Neutrophil (primary cell): ENCODE data around the gene AKT3.

Experiments used
- H3K27ac ChIP-seq: fragments of 200-600 bp; sonication (generic); 2 replicates; pipeline ENCODE4 v1.5.1; 2016; ENCODE audit warnings: mild to moderate bottlenecking, moderate library complexity
- H3K27me3 ChIP-seq: fragments of 200-600 bp; sonication (generic); 2 replicates; pipeline ENCODE4 v1.6.0; 2016; ENCODE audit warnings: mild to moderate bottlenecking
- H3K36me3 ChIP-seq: fragments of 200-600 bp; sonication (generic); 2 replicates; pipeline ENCODE4 v1.5.1; 2017
- H3K4me1 ChIP-seq, 2 experiments: fragments of 200-600 bp in 1 of 2; sonication (generic) in 1 of 2; 1 replicate in 1 of 2; 2 replicates in 1 of 2; pipeline versions ENCODE4 v1.5.1 to v1.6.1; 2013 to 2016; ENCODE audit warnings: low read depth in 1 of 2, low read length in 1 of 2, mild to moderate bottlenecking in 1 of 2, moderate library complexity in 1 of 2; ENCODE audit not compliant: control insufficient read depth in 1 of 2, insufficient read depth in 1 of 2
- H3K4me3 ChIP-seq, 2 experiments: fragments of 200-600 bp in 1 of 2; sonication (generic) in 1 of 2; 1 replicate in 1 of 2; 2 replicates in 1 of 2; pipeline ENCODE4 v1.5.1; 2013 to 2016; ENCODE audit warnings: low read depth in 1 of 2, low read length in 1 of 2, mild to moderate bottlenecking in 1 of 2, moderate library complexity in 1 of 2
- H3K9me3 ChIP-seq: fragments of 200-600 bp; sonication (generic); 2 replicates; pipeline ENCODE4 v1.5.1; 2016
- TF ChIP-seq, protein P1 (sequence below): fragments of 200-600 bp; sonication (generic); IDR thresholded peaks from 2 replicates; pipeline ENCODE4 v1.5.1; 2016; ENCODE audit warnings: antibody characterized with exemption

Gene AKT3

GRCh38 chr1:243582326-243582725 is 267.7 kb downstream of the AKT3 start:
- Histone ChIP-seq H3K27ac (no peak overlapping the region), H3K9me3 (no peaks in the 10 kb centered on the region)
- TF ChIP-seq, protein P1, sequence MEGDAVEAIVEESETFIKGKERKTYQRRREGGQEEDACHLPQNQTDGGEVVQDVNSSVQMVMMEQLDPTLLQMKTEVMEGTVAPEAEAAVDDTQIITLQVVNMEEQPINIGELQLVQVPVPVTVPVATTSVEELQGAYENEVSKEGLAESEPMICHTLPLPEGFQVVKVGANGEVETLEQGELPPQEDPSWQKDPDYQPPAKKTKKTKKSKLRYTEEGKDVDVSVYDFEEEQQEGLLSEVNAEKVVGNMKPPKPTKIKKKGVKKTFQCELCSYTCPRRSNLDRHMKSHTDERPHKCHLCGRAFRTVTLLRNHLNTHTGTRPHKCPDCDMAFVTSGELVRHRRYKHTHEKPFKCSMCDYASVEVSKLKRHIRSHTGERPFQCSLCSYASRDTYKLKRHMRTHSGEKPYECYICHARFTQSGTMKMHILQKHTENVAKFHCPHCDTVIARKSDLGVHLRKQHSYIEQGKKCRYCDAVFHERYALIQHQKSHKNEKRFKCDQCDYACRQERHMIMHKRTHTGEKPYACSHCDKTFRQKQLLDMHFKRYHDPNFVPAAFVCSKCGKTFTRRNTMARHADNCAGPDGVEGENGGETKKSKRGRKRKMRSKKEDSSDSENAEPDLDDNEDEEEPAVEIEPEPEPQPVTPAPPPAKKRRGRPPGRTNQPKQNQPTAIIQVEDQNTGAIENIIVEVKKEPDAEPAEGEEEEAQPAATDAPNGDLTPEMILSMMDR = no peak

GRCh38 chr1:243580984-243581383 is 269.1 kb downstream of the AKT3 start:
- TF ChIP-seq, protein P1 = no peak
- Histone ChIP-seq H3K4me3 (no peak overlapping the region), H3K9me3 (no peaks in the 10 kb centered on the region), H3K36me3 (no peaks in the 10 kb centered on the region), H3K4me1 (no peaks in the 10 kb centered on the region), H3K27me3 (no peaks in the 10 kb centered on the region), H3K27ac (no peak overlapping the region)

More at GRCh38 chr1:243582326-243582725, 267.7 kb downstream of the AKT3 start:
- Histone ChIP-seq H3K36me3 (no peaks in the 10 kb centered on the region), H3K27me3 (no peaks in the 10 kb centered on the region), H3K4me3 (no peak overlapping the region), H3K4me1 (no peaks in the 10 kb centered on the region)

- TF ChIP-seq, protein P1 = no peak
Measured at GRCh38 chr1:243580072-243580471, 270.0 kb downstream of the AKT3 start.

DNA sequence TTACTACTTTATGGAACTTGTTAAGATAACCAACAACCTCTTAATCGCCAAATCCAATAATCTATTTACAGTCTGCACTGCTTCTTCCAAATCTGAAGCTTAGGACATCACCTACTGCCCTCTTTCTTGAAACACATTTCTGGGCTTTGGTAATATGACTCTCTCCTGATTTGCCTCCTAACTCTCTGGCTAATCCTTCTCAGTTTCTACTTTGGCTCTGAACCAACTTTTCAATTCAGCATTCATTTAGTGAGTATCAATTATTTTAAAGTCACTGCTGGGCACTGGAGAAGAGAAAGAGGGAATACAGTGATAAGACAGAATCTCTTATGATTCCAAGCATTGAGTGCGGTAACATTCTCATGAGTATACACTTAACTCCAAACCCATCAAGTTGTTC is 275.0 kb downstream of the AKT3 start:
- TF ChIP-seq, protein P1 = no peak
- no peak overlapping the region for H3K27ac ChIP-seq
- H3K4me3 ChIP-seq = no peak overlapping the region
- H3K9me3 ChIP-seq = no peaks in the 10 kb centered on the region
- H3K4me1 ChIP-seq = no peaks in the 10 kb centered on the region
- no peaks in the 10 kb centered on the region for H3K36me3 ChIP-seq
- H3K27me3 ChIP-seq = no peaks in the 10 kb centered on the region

More at GRCh38 chr1:243580072-243580471, 270.0 kb downstream of the AKT3 start:
- Histone ChIP-seq H3K27ac (no peak overlapping the region), H3K4me1 (no peaks in the 10 kb centered on the region), H3K27me3 (no peaks in the 10 kb centered on the region), H3K4me3 (no peak overlapping the region), H3K36me3 (no peaks in the 10 kb centered on the region), H3K9me3 (no peaks in the 10 kb centered on the region)

DNA sequence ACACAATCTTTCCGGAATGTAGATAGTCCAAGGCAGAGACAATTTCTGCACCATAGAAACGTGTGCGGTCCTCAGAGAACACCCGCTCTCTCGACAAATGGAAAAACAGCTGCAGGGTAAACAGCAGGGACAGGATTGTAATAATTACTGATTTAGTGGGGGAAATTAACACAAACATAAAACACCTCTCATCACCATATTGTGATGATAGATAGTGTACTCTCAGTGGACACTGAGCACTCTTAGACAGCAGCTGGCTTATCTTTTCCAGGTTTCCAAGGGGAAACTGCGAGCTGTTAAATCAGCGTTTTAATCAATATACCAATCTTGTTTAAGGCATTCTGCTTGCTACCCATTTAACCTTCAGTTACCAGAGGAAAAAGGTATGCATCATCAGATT is 277.1 kb downstream of the AKT3 start:
- no peaks in the 10 kb centered on the region for H3K9me3 ChIP-seq
- TF ChIP-seq, protein P1 = no peak
- H3K27ac ChIP-seq = no peak overlapping the region
- H3K4me3 ChIP-seq = no peak overlapping the region
- no peaks in the 10 kb centered on the region for H3K36me3 ChIP-seq
- H3K4me1 ChIP-seq = no peaks in the 10 kb centered on the region
- no peaks in the 10 kb centered on the region for H3K27me3 ChIP-seq

DNA sequence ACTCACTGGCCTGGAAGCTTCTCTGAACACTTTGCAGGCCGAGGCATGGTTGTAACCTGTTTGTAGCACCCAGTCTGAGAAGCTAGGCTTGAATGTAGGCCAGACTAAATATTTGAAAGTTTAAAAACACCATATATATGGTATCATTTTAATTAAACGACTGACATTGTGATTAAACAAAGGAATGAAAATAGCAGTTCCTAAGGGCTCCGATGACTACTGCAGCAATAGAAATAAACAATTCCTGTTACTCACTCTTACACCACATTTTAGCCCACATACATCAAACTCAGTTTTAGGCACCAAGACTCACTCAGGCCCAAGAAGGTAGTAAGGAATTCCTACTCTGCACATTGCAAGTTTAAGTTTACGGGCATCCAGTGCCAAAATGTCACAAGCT is 281.2 kb downstream of the AKT3 start:
- Histone ChIP-seq H3K9me3 (no peaks in the 10 kb centered on the region), H3K27me3 (no peaks in the 10 kb centered on the region), H3K4me1 (no peaks in the 10 kb centered on the region), H3K27ac (no peak overlapping the region), H3K36me3 (no peaks in the 10 kb centered on the region), H3K4me3 (no peak overlapping the region)
- TF ChIP-seq, protein P1 = no peak
